ENCODE measurements around the gene TP53I3.
"Not testable (repeated sequence)": the region's sequence is repeated elsewhere in the genome, so short reads cannot be mapped to it uniquely, and the experiment has no call there.

TP53I3 gene

DNA sequence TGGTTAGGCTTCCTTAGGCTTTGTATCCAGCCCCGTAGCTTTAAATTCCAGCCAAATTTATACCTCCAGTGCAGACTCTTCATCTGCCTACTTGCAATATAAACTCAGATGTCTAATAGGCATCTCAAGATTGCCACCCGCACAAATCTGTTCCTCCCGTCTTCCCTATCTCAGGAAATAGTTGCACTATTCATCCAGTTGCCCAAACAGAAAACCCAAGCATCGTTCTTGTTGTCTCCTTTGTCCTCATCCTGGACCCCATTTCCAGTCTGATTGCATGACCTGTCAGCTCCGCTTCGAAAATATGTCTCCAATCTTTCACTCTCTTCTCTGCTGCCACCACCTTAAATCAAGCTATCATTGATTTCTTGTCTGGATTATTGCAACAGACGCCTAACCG is 32.8 kb downstream of the TP53I3 start:
- no peak for FAIRE-seq

DNA sequence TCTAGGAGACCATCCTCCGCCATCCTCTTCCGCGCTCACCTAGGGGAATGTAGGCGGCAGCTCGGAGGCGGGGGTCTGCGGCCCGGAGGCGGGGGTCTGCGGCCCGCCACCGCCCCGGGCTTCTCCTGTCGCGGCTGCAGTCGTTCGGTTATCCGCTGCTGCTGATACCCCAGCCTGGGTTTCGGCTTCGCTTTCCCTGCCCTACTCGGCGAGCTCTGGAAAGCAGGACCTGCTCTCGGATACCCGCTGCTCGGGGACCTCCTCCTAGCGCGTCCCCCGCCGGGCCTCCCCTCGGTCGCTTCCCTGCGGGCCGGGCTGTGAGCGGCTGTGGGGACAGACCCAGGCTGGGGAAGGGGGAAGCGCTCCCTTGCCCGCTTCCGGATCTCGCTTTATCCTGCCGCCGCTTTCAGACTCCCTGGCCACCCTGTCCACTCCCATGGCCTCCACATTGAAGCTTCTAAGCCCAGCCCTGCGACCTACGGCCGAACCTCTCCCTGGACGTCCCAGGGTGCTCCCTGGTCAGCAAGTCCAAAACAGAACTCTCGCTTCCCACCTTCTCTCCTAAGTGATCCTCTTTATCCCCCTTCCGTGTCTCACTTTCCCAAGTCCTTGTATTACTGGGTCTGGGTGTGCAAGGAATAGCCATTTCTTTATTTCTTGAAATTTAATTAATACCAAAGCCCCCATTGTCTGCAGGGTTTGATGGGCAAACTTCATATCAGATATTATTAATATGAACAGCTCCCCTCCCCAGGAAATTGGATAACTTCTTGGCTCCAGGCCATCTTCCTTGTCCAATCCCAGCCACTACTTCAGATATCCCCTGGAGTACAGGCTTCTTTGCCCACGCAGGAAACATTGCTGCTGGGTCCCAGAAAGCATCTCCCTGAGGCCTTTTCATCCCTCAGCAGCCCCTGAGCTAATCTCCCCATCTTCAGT is 34.3 kb downstream of the TP53I3 start:
- no peak for FAIRE-seq

DNA sequence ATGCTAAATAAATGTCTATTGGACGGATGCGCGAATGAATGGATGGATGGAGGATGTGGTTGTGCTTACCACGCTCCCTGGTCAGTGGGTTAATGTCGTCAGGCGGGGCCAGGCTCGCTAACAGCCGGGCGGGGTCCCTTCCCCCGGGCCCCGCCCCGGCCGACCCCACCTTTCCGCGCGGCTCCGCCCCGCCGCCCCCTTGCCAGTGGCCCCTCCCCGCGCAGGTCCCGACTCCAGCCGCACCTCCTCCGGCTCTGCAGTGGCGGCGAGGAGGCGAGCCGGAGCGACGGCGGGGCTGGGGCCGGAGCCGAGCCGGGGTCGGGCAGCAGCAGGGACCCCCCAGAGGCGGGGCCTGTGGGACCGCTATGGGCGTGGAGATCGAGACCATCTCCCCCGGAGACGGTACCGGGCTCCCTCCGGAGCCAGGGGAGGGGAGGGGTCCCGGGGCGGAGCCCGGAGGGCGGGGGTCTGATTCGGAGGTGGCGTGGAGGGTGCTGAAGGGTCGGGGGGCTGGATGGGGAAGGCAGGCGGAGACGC is 35.1 kb downstream of the TP53I3 start, which contains the start of gene FKBP1B:
TSS of gene FKBP1B (plus strand) at position 257 of the 537 bp plus-strand sequence. CDS start at position 366, 109 bp downstream.
- no peak for FAIRE-seq

DNA sequence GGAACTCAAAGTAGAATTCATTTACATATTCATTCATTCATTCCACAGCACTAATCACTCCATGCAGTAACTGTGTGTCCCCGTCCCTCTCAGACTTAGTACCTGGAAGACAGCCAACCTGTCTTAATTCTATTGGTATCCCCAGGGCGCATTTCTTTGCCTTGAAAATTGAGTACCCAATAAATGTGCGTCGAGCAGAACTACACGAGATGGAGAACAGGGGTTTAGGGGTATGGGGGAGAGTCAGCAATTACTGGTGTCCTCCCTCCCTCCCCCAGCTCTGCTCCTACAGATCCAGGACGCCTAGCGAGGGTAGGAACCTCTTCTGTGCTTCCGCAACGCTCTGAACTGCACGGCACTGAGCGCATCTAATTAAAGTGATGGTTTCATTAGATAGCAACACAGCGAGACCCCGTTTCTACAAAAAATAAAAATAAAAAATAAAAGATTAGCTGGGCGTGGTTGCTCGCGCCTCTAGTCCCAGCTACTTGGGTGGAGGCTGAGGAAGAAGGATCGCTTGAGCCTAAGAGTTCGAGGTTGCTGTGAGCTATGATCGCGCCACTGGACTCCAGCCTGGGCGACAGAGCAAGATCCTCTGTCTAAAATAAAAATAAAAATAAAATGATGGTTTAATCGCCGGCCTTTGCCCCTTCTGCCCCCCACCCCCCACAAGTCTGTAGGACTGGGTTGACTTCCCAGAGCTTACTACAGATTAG is 35.7 kb downstream of the TP53I3 start:
- no peak for FAIRE-seq

DNA sequence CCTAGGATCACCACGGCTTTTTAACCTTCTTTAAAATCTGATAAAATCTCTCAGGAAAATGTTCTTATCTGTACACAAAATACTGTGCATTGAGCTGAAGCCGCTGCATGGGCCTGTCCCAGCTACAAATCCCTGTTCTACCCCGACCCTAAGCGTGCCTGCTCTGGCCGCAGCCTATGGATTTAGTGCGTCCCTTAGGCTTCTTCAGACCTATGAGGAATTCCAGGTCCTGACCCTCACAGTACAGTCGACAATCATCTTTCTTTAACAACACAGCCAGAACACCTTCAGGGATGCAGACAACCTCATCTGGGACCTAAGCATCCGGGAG is 37.0 kb downstream of the TP53I3 start:
- FAIRE-seq = no peak

DNA sequence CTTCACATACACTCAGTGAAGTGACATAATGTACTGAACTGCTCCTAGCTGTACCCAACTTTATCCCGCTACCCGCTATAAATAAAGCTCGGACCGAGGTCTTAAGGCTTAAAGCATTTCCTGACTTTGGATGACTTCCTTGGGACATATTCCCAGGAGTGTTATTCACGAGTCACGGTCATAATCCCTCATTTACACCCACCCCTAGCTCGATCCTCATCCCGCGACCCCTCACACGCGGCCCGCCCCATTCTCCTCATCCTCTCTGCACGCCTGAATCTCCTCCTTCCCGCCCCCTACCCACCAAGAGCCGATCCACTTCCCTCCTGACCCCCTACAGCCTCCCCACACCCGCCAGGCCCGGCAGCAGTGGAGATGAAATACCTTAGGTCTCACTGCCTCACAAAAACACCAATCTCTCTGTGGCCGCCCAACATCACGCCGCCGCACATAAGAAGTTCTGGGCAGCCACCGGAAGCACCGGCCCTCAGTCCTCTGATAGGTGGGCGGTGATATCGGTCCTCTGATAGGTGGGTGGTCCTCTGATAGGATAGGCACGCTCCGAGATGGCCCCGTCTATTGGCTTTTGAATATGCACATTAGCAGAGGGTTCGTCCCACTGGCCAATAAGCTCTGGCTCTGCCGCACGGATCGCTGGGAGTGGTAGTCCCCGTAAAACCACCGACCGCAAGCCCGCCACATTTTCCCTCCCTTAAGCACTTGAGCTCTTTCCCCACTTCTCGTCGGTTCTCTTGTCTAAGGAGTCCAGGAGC is 37.5 kb downstream of the TP53I3 start, which contains the start of gene WDCP:
TSS of gene WDCP (minus strand) at position 462 of the 773 bp plus-strand sequence. CDS start 7,897 bp downstream, outside the sequence.
- FAIRE-seq = peak; percentile 98

DNA sequence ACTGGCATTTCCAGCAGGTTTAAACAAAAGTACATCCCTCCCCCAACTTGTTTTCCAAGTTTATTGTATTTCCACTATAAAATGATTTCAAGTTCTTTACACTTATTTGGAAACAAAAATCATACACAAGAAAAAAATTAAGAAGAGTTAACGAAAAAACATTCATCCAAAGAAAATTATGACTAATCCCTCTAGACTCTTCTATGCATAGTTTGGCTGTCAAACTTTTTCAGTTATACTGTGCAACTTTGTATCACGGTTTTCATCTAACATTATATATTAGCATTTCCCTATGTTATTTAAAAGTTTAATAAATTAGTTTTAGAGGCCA is 38.1 kb downstream of the TP53I3 start:
- no peak for FAIRE-seq

DNA sequence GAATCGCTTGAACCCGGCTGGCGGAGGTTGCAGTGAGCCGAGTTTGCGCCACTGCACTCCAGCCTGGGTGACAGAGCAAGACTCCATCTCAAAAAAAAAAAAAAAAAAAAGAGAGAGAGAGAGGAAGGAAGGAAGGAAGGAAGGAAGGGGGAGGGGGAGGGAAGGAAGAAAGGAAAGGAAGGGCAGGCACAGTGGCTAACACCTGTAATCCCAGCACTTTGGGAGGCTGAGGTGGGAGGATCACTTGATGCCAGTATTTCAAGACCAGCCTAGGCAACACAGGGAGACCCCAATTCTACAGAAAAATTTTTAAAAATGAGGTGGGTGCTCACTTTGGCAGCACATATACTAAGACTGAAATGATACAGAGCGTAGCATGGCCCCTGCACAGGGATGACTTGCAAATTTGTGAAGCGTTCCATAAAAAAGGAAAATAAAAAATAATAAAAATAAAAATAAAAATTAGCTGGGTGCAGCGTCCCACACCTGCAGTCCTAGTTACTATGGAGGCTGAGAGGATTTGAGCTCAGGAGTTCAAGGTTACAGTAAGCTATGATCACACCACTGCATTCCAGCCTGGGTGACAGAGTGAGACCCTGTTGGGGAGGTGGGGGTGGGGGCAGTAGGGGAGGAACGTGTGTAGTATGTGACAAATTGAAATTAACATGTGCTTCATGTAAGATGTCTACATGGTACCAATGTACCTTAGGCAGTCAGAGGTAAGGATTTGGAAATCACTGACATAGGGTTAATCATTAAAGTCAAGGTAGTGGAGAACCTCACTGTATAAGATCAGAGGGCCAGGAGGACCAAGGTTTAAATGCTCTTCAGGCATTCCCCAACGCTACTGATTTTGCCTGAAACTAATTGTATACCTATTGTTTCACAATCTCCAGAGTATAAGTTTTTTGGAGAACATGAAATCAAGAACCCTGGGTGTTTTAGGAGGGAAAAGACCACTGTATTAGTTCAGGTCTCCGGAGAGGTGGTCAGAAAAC is 38.8 kb downstream of the TP53I3 start:
- FAIRE-seq = no peak

DNA sequence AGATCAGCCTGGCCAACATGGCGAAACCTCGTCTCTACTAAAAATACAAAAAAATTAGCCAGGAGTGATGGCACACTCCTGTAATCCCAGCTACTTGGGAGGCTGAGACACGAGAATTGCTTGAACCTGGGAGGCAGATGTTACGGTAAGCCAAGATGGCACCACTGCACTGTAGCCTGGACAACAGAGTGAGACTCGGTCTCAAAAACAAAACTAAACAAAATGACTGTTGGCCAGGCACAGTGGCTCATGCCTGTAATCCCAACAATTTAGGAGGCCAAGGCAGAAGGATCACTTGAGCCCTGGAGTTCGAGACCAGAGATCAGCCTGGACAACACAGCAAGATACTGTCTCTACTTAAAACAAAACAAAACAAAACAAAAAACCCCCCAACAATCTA is 41.5 kb downstream of the TP53I3 start:
- FAIRE-seq = not testable (repeated sequence)

DNA sequence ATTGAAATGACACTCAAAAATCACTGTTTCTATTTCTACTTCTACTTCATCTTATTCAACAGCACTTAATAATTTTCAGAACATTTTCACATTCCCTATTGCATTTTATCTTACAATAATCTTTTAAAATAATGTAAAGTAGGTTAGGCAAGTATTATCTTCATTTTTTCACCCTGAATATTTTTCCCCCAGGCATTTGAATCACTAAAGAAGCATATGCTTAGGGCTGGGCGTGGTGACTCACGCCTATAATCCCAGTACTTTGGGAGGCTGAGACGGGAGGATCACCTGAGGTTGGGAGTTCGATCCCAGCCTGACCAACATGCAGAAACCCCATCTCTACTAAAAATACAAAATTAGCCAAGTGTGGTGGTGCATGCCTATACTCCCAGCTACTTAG is 44.1 kb downstream of the TP53I3 start:
- no peak for FAIRE-seq

DNA sequence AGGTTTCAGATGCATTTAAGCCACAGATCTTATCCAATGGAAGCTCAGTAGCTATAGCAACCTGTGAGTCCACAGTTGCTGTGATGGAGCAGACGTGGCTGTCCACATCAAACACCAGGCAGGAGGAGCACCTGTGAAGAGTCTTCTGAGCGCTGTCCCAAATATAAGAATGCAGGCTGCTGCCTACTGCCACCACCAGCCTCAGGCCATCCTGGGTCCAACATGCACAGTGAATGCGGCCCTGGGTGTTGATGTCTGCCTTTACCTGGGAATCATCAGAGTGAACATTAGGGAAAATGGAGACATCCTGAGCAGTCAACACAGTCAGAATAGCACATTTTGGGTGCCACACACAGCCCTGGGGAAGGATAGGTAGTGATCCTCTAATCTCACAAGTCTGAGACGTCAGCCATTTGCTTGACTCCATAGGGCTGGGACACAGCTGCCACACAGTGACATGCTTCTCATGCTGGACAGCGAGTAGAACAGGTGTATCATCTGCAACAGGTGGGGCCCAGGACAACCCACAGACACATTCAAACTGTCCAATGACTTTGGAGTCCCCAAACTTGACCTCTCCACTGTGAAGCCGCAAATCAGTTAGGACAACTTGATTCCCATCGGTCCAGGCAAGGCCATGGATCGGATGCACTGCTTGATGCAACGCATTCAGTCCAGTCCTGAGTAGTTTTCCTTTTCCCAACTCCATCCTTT is 45.7 kb downstream of the TP53I3 start:
- FAIRE-seq = no peak
